GM12892 (cell line): ENCODE data around the gene OBP2A.

Experiments
- POLR2A ChIP-seq: IDR thresholded peaks from 2 replicates; pipeline ENCODE4 v1.6.1; 2011; ENCODE audit warnings: low read depth, low read length, control low read depth
- POLR2AphosphoS5 ChIP-seq: IDR thresholded peaks from 2 replicates; pipeline ENCODE4 v1.6.1; 2011; ENCODE audit warnings: low read depth, low read length, control low read depth
- TAF1 ChIP-seq: IDR thresholded peaks from 2 replicates; pipeline ENCODE4 v1.6.1; 2011; ENCODE audit warnings: low read depth, mild to moderate bottlenecking, control low read depth, low read length, borderline replicate concordance

DNA sequence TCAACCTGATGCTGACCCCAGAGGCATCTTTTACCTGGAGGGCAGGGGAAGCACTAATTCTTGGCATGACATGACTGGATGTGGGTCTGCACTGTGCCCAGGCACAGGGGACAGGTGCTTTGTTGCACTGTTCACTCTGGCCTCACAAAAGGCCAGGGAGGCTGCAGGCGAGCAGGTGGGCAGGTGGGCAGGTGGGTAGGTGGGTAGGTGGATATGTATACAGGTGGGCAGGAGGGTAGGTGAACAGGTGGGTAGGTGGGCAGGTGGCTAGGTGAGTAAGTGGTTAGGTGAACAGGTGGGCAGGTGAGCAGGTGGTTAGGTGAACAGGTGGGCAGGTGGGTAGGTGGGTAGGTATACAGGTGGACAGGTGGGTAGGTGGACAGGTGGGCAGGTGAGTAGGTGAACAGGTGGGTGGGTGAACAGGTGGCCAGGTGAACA, 17.1 kb downstream of the OBP2A start:
- TF ChIP-seq TAF1 (no peak), POLR2AphosphoS5 (no peak), POLR2A (no peak)
